ENCODE measurements around the gene SRGAP1.

The SRGAP1 gene

DNA sequence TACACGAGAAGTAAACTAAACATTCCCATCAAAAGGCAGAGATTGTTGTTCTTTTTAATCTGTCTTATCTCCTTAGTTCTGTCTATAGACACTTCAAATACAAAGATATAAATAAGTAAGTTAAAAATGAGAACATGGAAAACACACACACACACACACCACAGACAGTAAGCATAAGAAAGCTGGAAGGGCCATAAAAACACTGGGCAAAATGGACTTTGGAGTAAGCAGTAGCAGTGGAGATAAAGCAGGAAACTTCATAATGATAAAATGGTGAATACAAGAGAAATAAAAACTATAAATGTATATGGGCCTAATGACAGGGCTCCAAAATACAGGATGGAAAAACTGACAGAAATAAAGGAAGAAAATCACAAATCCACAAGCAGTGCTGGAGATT lies 345.0 kb downstream of the SRGAP1 start:
- no CpG with 5 or more reads among the region's 1 CpG for WGBS (ENCODE audit: extremely low coverage, insufficient coverage, insufficient read length)
- no peak for DNase-seq
- no peaks in the 10 kb centered on the region for H3K27me3 ChIP-seq (ENCODE audit: insufficient read depth, low read length)
- H2BK120ac ChIP-seq (ENCODE audit: insufficient read depth, low read length, poor library complexity): no peak overlapping the region
- H3K4ac ChIP-seq (ENCODE audit: low read depth, low read length): no peak overlapping the region
- H4K12ac ChIP-seq (ENCODE audit: low read depth, low read length): no peak overlapping the region
- H2AK5ac ChIP-seq (ENCODE audit: low read length): no peak overlapping the region
- no peak overlapping the region for H3K4me3 ChIP-seq (ENCODE audit: low read depth, low read length)
- H2AFZ ChIP-seq (ENCODE audit: insufficient read depth, low read length, poor library complexity): no peak overlapping the region
- no peak overlapping the region for H3K4me2 ChIP-seq (ENCODE audit: low read length)
- no peaks in the 10 kb centered on the region for H3K36me3 ChIP-seq (ENCODE audit: control insufficient read depth in 1 of 2, insufficient read depth in 2 of 2, low read length in 2 of 2)
- no peaks in the 10 kb centered on the region for H3K4me1 ChIP-seq (ENCODE audit: control insufficient read depth in 1 of 2, insufficient read depth in 2 of 2, low read length in 2 of 2)
- no peaks in the 10 kb centered on the region for H3K79me1 ChIP-seq (ENCODE audit: low read length)
- no peak overlapping the region for H3K14ac ChIP-seq (ENCODE audit: low read length)
- H3K9ac ChIP-seq (ENCODE audit: low read length): no peak overlapping the region
- H3K9me3 ChIP-seq (ENCODE audit: insufficient read depth, low read depth, low read length): no peaks in the 10 kb centered on the region
- no peak overlapping the region for H3K23ac ChIP-seq (ENCODE audit: low read length)
- no peak overlapping the region for H4K8ac ChIP-seq (ENCODE audit: low read depth, low read length)
- H3K27ac ChIP-seq (ENCODE audit: low read depth, low read length): no peak overlapping the region
- H4K91ac ChIP-seq (ENCODE audit: low read depth, low read length): no peak overlapping the region
- no peak overlapping the region for H2BK5ac ChIP-seq (ENCODE audit: low read depth, low read length, poor library complexity)
- H3K79me2 ChIP-seq (ENCODE audit: control insufficient read depth, insufficient read depth, low read length, poor library complexity): no peaks in the 10 kb centered on the region
- no peak overlapping the region for H3K18ac ChIP-seq (ENCODE audit: low read length)
- no peak overlapping the region for H2BK12ac ChIP-seq (ENCODE audit: low read length)

DNA sequence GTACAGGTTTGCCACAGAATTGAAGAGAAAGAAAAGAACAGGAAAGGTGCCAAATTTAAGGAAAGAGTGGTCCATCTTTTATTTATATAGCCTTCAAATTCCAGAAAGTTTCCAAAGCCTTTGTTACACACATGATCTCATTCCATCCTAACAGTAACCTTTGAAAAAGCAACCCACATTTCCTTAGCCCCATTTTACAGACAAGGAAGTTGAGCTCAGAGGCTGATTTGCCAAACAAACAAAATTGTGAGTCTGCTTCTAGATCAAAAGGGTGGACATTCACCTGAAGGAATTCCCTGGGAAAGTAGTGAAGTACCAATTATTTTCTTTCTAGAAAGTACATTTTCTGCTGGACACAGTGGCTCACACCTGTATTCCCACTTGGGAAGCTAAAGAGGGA lies 345.6 kb downstream of the SRGAP1 start:
- Histone ChIP-seq H3K27me3 (ENCODE audit: insufficient read depth, low read length) (no peaks in the 10 kb centered on the region), H3K4me2 (ENCODE audit: low read length) (no peak overlapping the region), H4K8ac (ENCODE audit: low read depth, low read length) (no peak overlapping the region), H3K79me2 (ENCODE audit: control insufficient read depth, insufficient read depth, low read length, poor library complexity) (no peaks in the 10 kb centered on the region), H2BK120ac (ENCODE audit: insufficient read depth, low read length, poor library complexity) (no peak overlapping the region), H3K4ac (ENCODE audit: low read depth, low read length) (no peak overlapping the region), H3K4me3 (ENCODE audit: low read depth, low read length) (no peak overlapping the region), H2BK5ac (ENCODE audit: low read depth, low read length, poor library complexity) (no peak overlapping the region), H3K23ac (ENCODE audit: low read length) (no peak overlapping the region), H3K79me1 (ENCODE audit: low read length) (no peaks in the 10 kb centered on the region), H3K36me3 (ENCODE audit: control insufficient read depth in 1 of 2, insufficient read depth in 2 of 2, low read length in 2 of 2) (no peaks in the 10 kb centered on the region), H2BK12ac (ENCODE audit: low read length) (no peak overlapping the region), H4K12ac (ENCODE audit: low read depth, low read length) (no peak overlapping the region), H2AK5ac (ENCODE audit: low read length) (no peak overlapping the region), H3K9ac (ENCODE audit: low read length) (no peak overlapping the region), H4K91ac (ENCODE audit: low read depth, low read length) (no peak overlapping the region), H3K18ac (ENCODE audit: low read length) (no peak overlapping the region), H3K27ac (ENCODE audit: low read depth, low read length) (no peak overlapping the region), H3K4me1 (ENCODE audit: control insufficient read depth in 1 of 2, insufficient read depth in 2 of 2, low read length in 2 of 2) (no peaks in the 10 kb centered on the region), H3K9me3 (ENCODE audit: insufficient read depth, low read depth, low read length) (no peaks in the 10 kb centered on the region), H2AFZ (ENCODE audit: insufficient read depth, low read length, poor library complexity) (no peak overlapping the region), H3K14ac (ENCODE audit: low read length) (no peak overlapping the region)
- DNase-seq: no peak

DNA sequence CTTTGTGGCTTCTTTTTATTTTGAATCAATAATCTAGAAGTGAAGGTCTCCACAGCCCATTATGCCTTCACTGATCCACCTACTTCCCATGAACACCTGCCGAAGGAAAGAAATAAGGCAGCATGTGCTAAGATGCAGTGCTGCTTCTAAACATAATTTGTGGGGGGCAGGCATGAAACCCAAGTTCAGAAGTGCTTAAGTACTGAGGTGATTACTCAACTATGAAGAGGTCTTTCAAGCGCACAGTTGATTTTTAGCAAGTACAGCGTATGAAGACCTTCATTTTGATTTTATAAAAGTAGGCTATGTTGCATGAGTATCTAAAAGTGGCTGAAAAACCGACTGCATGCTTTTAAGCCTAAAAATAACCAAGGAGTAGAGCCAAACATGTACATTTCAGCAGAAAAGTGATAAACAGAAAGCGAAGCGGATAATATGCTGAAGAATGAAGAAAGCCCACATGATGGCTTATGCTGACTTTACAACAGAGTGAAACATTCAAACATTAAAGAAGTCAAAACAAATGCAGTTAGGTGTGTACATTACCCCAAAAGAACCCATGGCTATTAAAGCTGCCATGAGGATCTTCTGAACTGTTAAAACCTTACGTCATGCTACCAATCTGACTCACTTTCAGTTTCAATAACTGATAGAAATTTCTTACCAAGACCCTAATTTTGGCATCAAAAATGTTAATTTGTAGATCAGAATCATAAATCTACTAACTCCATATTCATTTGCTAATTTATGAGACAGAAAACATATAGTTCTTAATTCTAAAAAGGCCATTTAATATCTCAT lies 348.3 kb downstream of the SRGAP1 start:
- H2BK5ac ChIP-seq (ENCODE audit: low read depth, low read length, poor library complexity): no peak overlapping the region
- no peak overlapping the region for H2BK120ac ChIP-seq (ENCODE audit: insufficient read depth, low read length, poor library complexity)
- no peak overlapping the region for H4K8ac ChIP-seq (ENCODE audit: low read depth, low read length)
- H3K36me3 ChIP-seq (ENCODE audit: control insufficient read depth in 1 of 2, insufficient read depth in 2 of 2, low read length in 2 of 2): no peaks in the 10 kb centered on the region
- H3K79me2 ChIP-seq (ENCODE audit: control insufficient read depth, insufficient read depth, low read length, poor library complexity): no peaks in the 10 kb centered on the region
- H2AK5ac ChIP-seq (ENCODE audit: low read length): no peak overlapping the region
- no peak overlapping the region for H3K14ac ChIP-seq (ENCODE audit: low read length)
- H4K12ac ChIP-seq (ENCODE audit: low read depth, low read length): no peak overlapping the region
- no peak overlapping the region for H3K9ac ChIP-seq (ENCODE audit: low read length)
- no peak overlapping the region for H3K4me3 ChIP-seq (ENCODE audit: low read depth, low read length)
- no peaks in the 10 kb centered on the region for H3K79me1 ChIP-seq (ENCODE audit: low read length)
- H2AFZ ChIP-seq (ENCODE audit: insufficient read depth, low read length, poor library complexity): no peak overlapping the region
- H3K4me2 ChIP-seq (ENCODE audit: low read length): no peak overlapping the region
- H3K18ac ChIP-seq (ENCODE audit: low read length): no peak overlapping the region
- no peak overlapping the region for H3K23ac ChIP-seq (ENCODE audit: low read length)
- no peaks in the 10 kb centered on the region for H3K9me3 ChIP-seq (ENCODE audit: insufficient read depth, low read depth, low read length)
- no peaks in the 10 kb centered on the region for H3K27me3 ChIP-seq (ENCODE audit: insufficient read depth, low read length)
- H3K27ac ChIP-seq (ENCODE audit: low read depth, low read length): no peak overlapping the region
- no peaks in the 10 kb centered on the region for H3K4me1 ChIP-seq (ENCODE audit: control insufficient read depth in 1 of 2, insufficient read depth in 2 of 2, low read length in 2 of 2)
- no CpG with 5 or more reads among the region's 7 CpGs for WGBS (ENCODE audit: extremely low coverage, insufficient coverage, insufficient read length)
- no peak for DNase-seq
- no peak overlapping the region for H4K91ac ChIP-seq (ENCODE audit: low read depth, low read length)
- no peak overlapping the region for H3K4ac ChIP-seq (ENCODE audit: low read depth, low read length)
- no peak overlapping the region for H2BK12ac ChIP-seq (ENCODE audit: low read length)

DNA sequence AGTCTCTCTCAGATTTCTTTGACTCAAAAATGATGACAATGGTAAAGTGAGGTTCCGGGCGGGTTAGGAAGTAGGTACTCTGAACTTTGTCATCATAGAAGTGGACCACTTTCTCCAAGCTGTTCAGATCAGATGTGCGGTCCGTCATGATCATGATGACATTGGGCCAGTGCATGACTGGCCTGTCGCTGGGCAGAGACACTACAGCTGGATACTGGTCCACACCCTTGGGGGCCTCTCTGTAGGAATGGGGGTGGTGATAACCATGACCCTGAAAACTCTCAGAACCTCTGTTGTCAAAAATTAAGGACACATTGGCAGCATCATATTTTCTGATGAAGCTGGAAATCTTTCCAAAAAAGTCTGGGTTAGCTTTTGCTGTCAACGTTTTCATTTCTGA lies 349.4 kb downstream of the SRGAP1 start:
- Histone ChIP-seq H3K14ac (ENCODE audit: low read length) (no peak overlapping the region), H3K27me3 (ENCODE audit: insufficient read depth, low read length) (no peaks in the 10 kb centered on the region), H2BK120ac (ENCODE audit: insufficient read depth, low read length, poor library complexity) (no peak overlapping the region), H3K36me3 (ENCODE audit: control insufficient read depth in 1 of 2, insufficient read depth in 2 of 2, low read length in 2 of 2) (no peaks in the 10 kb centered on the region), H3K18ac (ENCODE audit: low read length) (no peak overlapping the region), H3K79me2 (ENCODE audit: control insufficient read depth, insufficient read depth, low read length, poor library complexity) (no peaks in the 10 kb centered on the region), H2BK5ac (ENCODE audit: low read depth, low read length, poor library complexity) (no peak overlapping the region), H3K4ac (ENCODE audit: low read depth, low read length) (no peak overlapping the region), H3K9ac (ENCODE audit: low read length) (no peak overlapping the region), H4K12ac (ENCODE audit: low read depth, low read length) (no peak overlapping the region), H3K23ac (ENCODE audit: low read length) (no peak overlapping the region), H2BK12ac (ENCODE audit: low read length) (no peak overlapping the region), H2AK5ac (ENCODE audit: low read length) (no peak overlapping the region), H3K79me1 (ENCODE audit: low read length) (no peaks in the 10 kb centered on the region), H4K8ac (ENCODE audit: low read depth, low read length) (no peak overlapping the region), H4K91ac (ENCODE audit: low read depth, low read length) (no peak overlapping the region), H3K9me3 (ENCODE audit: insufficient read depth, low read depth, low read length) (no peaks in the 10 kb centered on the region), H2AFZ (ENCODE audit: insufficient read depth, low read length, poor library complexity) (no peak overlapping the region), H3K4me1 (ENCODE audit: control insufficient read depth in 1 of 2, insufficient read depth in 2 of 2, low read length in 2 of 2) (no peaks in the 10 kb centered on the region), H3K4me3 (ENCODE audit: low read depth, low read length) (no peak overlapping the region), H3K4me2 (ENCODE audit: low read length) (no peak overlapping the region), H3K27ac (ENCODE audit: low read depth, low read length) (no peak overlapping the region)
- no CpG with 5 or more reads among the region's 6 CpGs for WGBS (ENCODE audit: extremely low coverage, insufficient coverage, insufficient read length)
- no peak for DNase-seq
